ENCODE results near the gene CMTR1.
"Not testable (repeated sequence)": the region's sequence is repeated elsewhere in the genome, so short reads cannot be mapped to it uniquely, and the experiment has no call there.

CMTR1 gene

GRCh38 chr6:37492236-37492972 lies 59.4 kb downstream of the CMTR1 start:
- no peaks in the 10 kb centered on the region for H3K4me1 ChIP-seq (ENCODE audit: control insufficient read depth, insufficient read depth, low read length)
- H3K9me3 ChIP-seq (ENCODE audit: control insufficient read depth, low read length) = no peaks in the 10 kb centered on the region
- no peaks in the 10 kb centered on the region for H3K27me3 ChIP-seq (ENCODE audit: control insufficient read depth, insufficient read depth, low read length)
- no peak overlapping the region for H3K4me3 ChIP-seq (ENCODE audit: low read length)
- no peak overlapping the region for H3K9ac ChIP-seq (ENCODE audit: low read length)
- H3K36me3 ChIP-seq (ENCODE audit: control insufficient read depth, insufficient read depth, low read length) = no peaks in the 10 kb centered on the region

GRCh38 chr6:37492991-37493660 lies 60.1 kb downstream of the CMTR1 start:
- Histone ChIP-seq H3K36me3 (ENCODE audit: control insufficient read depth, insufficient read depth, low read length) (no peaks in the 10 kb centered on the region), H3K4me1 (ENCODE audit: control insufficient read depth, insufficient read depth, low read length) (no peaks in the 10 kb centered on the region), H3K9me3 (ENCODE audit: control insufficient read depth, low read length) (no peaks in the 10 kb centered on the region), H3K9ac (ENCODE audit: low read length) (no peak overlapping the region), H3K4me3 (ENCODE audit: low read length) (no peak overlapping the region), H3K27me3 (ENCODE audit: control insufficient read depth, insufficient read depth, low read length) (no peaks in the 10 kb centered on the region)

GRCh38 chr6:37493661-37493995 lies 60.6 kb downstream of the CMTR1 start:
- H3K27me3 ChIP-seq (ENCODE audit: control insufficient read depth, insufficient read depth, low read length) = no peaks in the 10 kb centered on the region
- H3K4me1 ChIP-seq (ENCODE audit: control insufficient read depth, insufficient read depth, low read length) = no peaks in the 10 kb centered on the region
- no peaks in the 10 kb centered on the region for H3K36me3 ChIP-seq (ENCODE audit: control insufficient read depth, insufficient read depth, low read length)
- no peak overlapping the region for H3K4me3 ChIP-seq (ENCODE audit: low read length)
- no peaks in the 10 kb centered on the region for H3K9me3 ChIP-seq (ENCODE audit: control insufficient read depth, low read length)
- no peak overlapping the region for H3K9ac ChIP-seq (ENCODE audit: low read length)

- Histone ChIP-seq H3K4me3 (ENCODE audit: low read length) (no peak overlapping the region), H3K36me3 (ENCODE audit: control insufficient read depth, insufficient read depth, low read length) (no peaks in the 10 kb centered on the region), H3K4me1 (ENCODE audit: control insufficient read depth, insufficient read depth, low read length) (peaks cover 7% of the 10 kb centered on the region), H3K9me3 (ENCODE audit: control insufficient read depth, low read length) (no peaks in the 10 kb centered on the region), H3K9ac (ENCODE audit: low read length) (no peak overlapping the region), H3K27me3 (ENCODE audit: control insufficient read depth, insufficient read depth, low read length) (no peaks in the 10 kb centered on the region)
These were observed 62.4 kb downstream of the CMTR1 start for GRCh38 chr6:37495244-37495934.

- H3K36me3 ChIP-seq (ENCODE audit: control insufficient read depth, insufficient read depth, low read length) = no peaks in the 10 kb centered on the region
- H3K9me3 ChIP-seq (ENCODE audit: control insufficient read depth, low read length) = no peaks in the 10 kb centered on the region
- no peak overlapping the region for H3K9ac ChIP-seq (ENCODE audit: low read length)
- no peaks in the 10 kb centered on the region for H3K27me3 ChIP-seq (ENCODE audit: control insufficient read depth, insufficient read depth, low read length)
- peaks cover 7% of the 10 kb centered on the region for H3K4me1 ChIP-seq (ENCODE audit: control insufficient read depth, insufficient read depth, low read length)
- no peak overlapping the region for H3K4me3 ChIP-seq (ENCODE audit: low read length)
These were observed 64.2 kb downstream of the CMTR1 start for GRCh38 chr6:37496951-37497885.

- peak within 1 kb of the TSS; percentile 84 for H3K9ac ChIP-seq (ENCODE audit: low read length)
- H3K36me3 ChIP-seq (ENCODE audit: control insufficient read depth, insufficient read depth, low read length) = no peaks in the 10 kb centered on the region
- H3K4me3 ChIP-seq (ENCODE audit: low read length) = peak within 1 kb of the TSS; percentile 74
- H3K4me1 ChIP-seq (ENCODE audit: control insufficient read depth, insufficient read depth, low read length) = peaks cover 7% of the 10 kb centered on the region
- H3K27me3 ChIP-seq (ENCODE audit: control insufficient read depth, insufficient read depth, low read length) = no peaks in the 10 kb centered on the region
- no peaks in the 10 kb centered on the region for H3K9me3 ChIP-seq (ENCODE audit: control insufficient read depth, low read length)
These were observed 66.6 kb downstream of the CMTR1 start, which contains the start of gene CCDC167 for GRCh38 chr6:37499433-37500293. TSS of gene CCDC167 (minus strand) at chr6:37499893. CDS start at chr6:37499863, 30 bp downstream.

GRCh38 chr6:37500294-37500608 lies 67.2 kb downstream of the CMTR1 start:
- Histone ChIP-seq H3K4me1 (ENCODE audit: control insufficient read depth, insufficient read depth, low read length) (peaks cover 7% of the 10 kb centered on the region), H3K27me3 (ENCODE audit: control insufficient read depth, insufficient read depth, low read length) (no peaks in the 10 kb centered on the region), H3K36me3 (ENCODE audit: control insufficient read depth, insufficient read depth, low read length) (no peaks in the 10 kb centered on the region), H3K9ac (ENCODE audit: low read length) (peak overlapping the region; percentile 84), H3K9me3 (ENCODE audit: control insufficient read depth, low read length) (no peaks in the 10 kb centered on the region), H3K4me3 (ENCODE audit: low read length) (peak overlapping the region; percentile 74)

GRCh38 chr6:37500904-37501303 lies 67.9 kb downstream of the CMTR1 start:
- not testable (repeated sequence) for H3K4me1 ChIP-seq (ENCODE audit: control insufficient read depth, insufficient read depth, low read length); H3K9me3 ChIP-seq (ENCODE audit: control insufficient read depth, low read length); H3K9ac ChIP-seq (ENCODE audit: low read length); H3K4me3 ChIP-seq (ENCODE audit: low read length); H3K36me3 ChIP-seq (ENCODE audit: control insufficient read depth, insufficient read depth, low read length); H3K27me3 ChIP-seq (ENCODE audit: control insufficient read depth, insufficient read depth, low read length)

GRCh38 chr6:37501632-37502491 lies 68.8 kb downstream of the CMTR1 start:
- Histone ChIP-seq H3K36me3 (ENCODE audit: control insufficient read depth, insufficient read depth, low read length) (no peaks in the 10 kb centered on the region), H3K9ac (ENCODE audit: low read length) (no peak overlapping the region), H3K4me1 (ENCODE audit: control insufficient read depth, insufficient read depth, low read length) (peaks cover 7% of the 10 kb centered on the region), H3K27me3 (ENCODE audit: control insufficient read depth, insufficient read depth, low read length) (no peaks in the 10 kb centered on the region), H3K9me3 (ENCODE audit: control insufficient read depth, low read length) (no peaks in the 10 kb centered on the region), H3K4me3 (ENCODE audit: low read length) (no peak overlapping the region)

GRCh38 chr6:37502703-37503291 lies 69.8 kb downstream of the CMTR1 start:
- H3K4me1 ChIP-seq (ENCODE audit: control insufficient read depth, insufficient read depth, low read length) = peaks cover 7% of the 10 kb centered on the region
- H3K27me3 ChIP-seq (ENCODE audit: control insufficient read depth, insufficient read depth, low read length) = no peaks in the 10 kb centered on the region
- no peak overlapping the region for H3K9ac ChIP-seq (ENCODE audit: low read length)

More at GRCh38 chr6:37502703-37503291, 69.8 kb downstream of the CMTR1 start:
- H3K4me3 ChIP-seq (ENCODE audit: low read length) = no peak overlapping the region
- no peaks in the 10 kb centered on the region for H3K36me3 ChIP-seq (ENCODE audit: control insufficient read depth, insufficient read depth, low read length)
- no peaks in the 10 kb centered on the region for H3K9me3 ChIP-seq (ENCODE audit: control insufficient read depth, low read length)
